HFFc6 (cell line): ENCODE data around the gene PSMD8. TPM values are rescaled to one million over a fixed set of nuclear protein-coding genes. Genes with fewer than 3 reads are reported as not detected.

Experiments used
- DNase-seq: peaks from one replicate; pipeline ENCODE4 v3.0.0-alpha.2; 2018
- H3K27ac Mint-ChIP-seq: 2 replicates; pipeline ENCODE4 v1.8.0; 2020; ENCODE audit warnings: mild to moderate bottlenecking, mixed read lengths
- H3K27me3 Mint-ChIP-seq: 2 replicates; pipeline ENCODE4 v1.8.0; 2021; ENCODE audit warnings: mild to moderate bottlenecking, moderate library complexity, mixed read lengths; ENCODE audit not compliant: insufficient read depth
- H3K36me3 Mint-ChIP-seq: 2 replicates; pipeline ENCODE4 v1.8.0; 2021; ENCODE audit warnings: low read depth, mixed read lengths
- H3K4me1 Mint-ChIP-seq: 2 replicates; pipeline ENCODE4 v1.8.0; 2020; ENCODE audit warnings: low read depth, mixed read lengths
- H3K4me3 Mint-ChIP-seq: 2 replicates; pipeline ENCODE4 v1.8.0; 2020; ENCODE audit warnings: mild to moderate bottlenecking, moderate library complexity, mixed read lengths
- H3K9me3 Mint-ChIP-seq: 2 replicates; pipeline ENCODE4 v1.8.0; 2020; ENCODE audit warnings: mild to moderate bottlenecking, mixed read lengths
- total RNA-seq, 6 experiments: library from RNA; stranded (reverse); fragmentation: NEBNext Ultra II Directional; extraction: Animal tissue kit (Norgen Biotek cat#: 25700); gene quantifications; 2 replicates in 1 of 6; 3 replicates in 5 of 6; pipeline ENCODE4 v1.2.3, GENCODE V29; 2021
- TF ChIP-seq, protein P1 (sequence below): fragments of 200-600 bp; sonication (generic); IDR thresholded peaks from 2 replicates; pipeline ENCODE4 v1.5.0; 2021; ENCODE audit warnings: antibody characterized with exemption, mild to moderate bottlenecking

Gene PSMD8
- total RNA-seq, 6 experiments from 2014 or later: 229 to 298 (median 259) TPM

DNA sequence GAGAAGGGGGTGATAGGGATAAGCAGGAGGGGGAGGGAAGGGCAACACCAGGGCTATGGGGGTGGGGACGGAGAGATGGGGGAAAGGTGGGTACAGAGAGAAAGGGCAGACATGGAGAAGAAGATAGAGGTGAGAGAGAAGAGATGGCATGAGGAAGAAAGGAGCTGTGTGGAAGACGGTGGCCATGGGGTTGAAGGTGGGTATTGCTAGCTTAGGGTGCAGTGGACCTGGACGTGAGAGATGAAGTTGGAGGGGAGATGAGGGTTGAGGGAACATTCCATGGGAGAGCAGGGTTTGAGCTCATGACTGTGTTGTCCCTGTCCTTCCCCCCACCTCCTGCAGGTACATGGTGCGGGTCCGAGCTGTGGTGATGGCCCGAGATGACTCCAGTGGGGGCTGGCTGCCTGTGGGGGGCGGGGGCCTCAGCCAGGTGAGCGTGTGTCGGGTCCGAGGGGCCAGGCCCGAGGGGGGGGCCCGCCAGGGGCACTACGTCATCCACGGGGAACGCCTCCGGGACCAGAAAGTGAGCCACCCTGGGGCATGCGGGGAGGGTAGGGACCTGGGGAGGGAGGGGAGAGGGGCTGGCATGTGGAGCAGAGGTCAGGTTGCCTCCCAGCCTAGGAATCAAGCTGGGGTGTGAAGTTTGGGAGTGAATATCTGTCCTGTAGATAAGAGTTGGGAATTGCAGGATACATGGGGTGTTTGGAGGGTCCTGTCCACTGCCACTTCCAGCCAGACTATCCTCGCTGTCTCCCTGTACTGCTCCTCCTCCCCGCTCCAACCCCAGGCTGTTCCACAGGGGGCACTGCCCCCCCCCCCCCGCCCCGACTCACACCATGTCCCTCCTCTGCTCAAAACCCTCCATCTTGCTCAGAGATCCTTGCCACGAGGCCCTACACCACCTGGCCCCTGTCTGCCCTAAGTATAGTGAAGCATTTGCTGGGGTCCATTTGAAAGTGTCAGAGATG, 15.9 kb downstream of the PSMD8 start:
- TF ChIP-seq, protein P1, sequence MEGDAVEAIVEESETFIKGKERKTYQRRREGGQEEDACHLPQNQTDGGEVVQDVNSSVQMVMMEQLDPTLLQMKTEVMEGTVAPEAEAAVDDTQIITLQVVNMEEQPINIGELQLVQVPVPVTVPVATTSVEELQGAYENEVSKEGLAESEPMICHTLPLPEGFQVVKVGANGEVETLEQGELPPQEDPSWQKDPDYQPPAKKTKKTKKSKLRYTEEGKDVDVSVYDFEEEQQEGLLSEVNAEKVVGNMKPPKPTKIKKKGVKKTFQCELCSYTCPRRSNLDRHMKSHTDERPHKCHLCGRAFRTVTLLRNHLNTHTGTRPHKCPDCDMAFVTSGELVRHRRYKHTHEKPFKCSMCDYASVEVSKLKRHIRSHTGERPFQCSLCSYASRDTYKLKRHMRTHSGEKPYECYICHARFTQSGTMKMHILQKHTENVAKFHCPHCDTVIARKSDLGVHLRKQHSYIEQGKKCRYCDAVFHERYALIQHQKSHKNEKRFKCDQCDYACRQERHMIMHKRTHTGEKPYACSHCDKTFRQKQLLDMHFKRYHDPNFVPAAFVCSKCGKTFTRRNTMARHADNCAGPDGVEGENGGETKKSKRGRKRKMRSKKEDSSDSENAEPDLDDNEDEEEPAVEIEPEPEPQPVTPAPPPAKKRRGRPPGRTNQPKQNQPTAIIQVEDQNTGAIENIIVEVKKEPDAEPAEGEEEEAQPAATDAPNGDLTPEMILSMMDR: no peak
- H3K4me3 Mint-ChIP-seq: peak overlapping the region; percentile 97
- H3K9me3 Mint-ChIP-seq: no peaks in the 10 kb centered on the region
- peaks cover 40% of the 10 kb centered on the region for H3K36me3 Mint-ChIP-seq
- H3K4me1 Mint-ChIP-seq: peaks cover 50% of the 10 kb centered on the region
- H3K27me3 Mint-ChIP-seq: peaks cover 11% of the 10 kb centered on the region
- peak overlapping the region; percentile 99 for H3K27ac Mint-ChIP-seq
- DNase-seq: no peak

DNA sequence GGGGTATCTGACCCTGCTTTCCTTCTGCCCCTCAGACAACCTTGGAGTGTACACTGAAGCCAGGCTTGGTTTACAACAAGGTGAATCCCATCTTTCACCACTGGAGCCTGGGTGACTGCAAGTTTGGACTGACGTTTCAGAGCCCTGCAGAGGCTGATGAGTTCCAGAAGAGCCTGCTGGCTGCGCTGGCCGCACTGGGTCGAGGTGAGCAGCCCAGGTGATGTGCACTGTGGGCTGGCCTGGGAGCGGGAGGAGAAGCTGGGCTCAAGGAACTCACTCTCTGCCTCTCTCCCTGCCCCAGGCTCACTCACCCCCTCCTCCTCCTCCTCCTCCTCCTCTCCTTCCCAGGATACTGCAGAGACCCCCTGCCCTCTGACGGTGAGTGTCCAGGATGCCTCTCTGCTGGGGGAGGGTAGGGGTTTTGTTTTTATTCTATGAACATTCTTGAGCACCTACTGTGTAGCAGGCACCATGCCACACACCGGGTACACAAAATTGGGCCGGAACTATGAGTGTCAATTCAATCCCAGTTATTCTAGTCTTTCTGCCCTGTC, 17.6 kb downstream of the PSMD8 start:
- Mint-ChIP-seq H3K27ac (peak overlapping the region; percentile 46; the same call in 1 of the 2 replicates), H3K36me3 (peaks cover 48% of the 10 kb centered on the region), H3K4me1 (peaks cover 50% of the 10 kb centered on the region), H3K9me3 (no peaks in the 10 kb centered on the region), H3K27me3 (peaks cover 11% of the 10 kb centered on the region), H3K4me3 (no peak overlapping the region)
- TF ChIP-seq, protein P1: no peak
- no peak for DNase-seq

DNA sequence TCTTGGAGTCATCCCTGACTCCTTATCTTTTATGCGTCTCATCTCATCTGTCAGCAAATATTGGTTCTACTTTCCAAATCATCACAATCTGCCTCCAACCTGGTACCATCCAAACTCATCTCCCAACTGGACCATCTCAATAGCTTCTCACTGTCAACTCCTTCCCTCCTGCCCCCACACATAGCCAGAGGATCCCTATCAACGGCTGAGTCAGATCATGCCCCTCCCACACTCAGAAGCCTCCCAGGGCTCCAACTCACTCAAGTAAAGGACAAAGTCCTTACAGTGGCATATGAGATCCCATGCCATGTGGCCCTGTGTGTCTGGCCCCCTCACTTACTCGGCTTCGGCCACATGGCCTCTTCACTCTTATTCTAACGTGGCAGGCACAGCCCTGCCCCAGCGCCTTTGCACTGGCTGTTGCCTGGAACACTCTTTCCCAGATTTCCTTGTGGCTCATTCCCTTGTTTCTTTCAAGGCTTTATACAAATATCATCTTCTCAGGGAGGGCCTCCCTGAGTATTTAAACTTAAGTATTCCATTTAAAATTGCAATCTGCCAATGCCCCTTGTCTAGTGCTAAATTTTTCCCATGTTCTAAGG, 18.4 kb downstream of the PSMD8 start:
- Mint-ChIP-seq H3K9me3 (no peaks in the 10 kb centered on the region), H3K27ac (peak overlapping the region; percentile 40), H3K27me3 (peaks cover 6% of the 10 kb centered on the region)

DNA sequence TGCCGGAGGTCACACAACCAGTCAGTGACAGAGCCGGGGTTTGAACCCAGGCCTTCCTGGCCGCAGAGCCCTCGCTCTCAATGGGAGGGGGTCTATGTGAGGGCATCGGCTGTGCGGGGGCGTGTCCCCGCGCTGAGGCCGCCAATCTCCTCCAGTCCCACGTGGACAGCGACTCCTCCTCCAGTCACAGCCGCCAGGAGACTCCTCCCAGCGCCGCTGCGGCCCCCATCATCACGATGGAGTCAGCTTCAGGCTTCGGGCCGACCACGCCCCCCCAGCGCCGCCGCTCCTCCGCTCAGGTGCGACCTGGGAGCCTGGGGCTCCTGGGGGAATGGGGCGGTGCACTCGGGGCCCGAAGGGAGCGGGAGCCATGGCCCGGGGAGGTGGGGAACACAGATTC, 20.1 kb downstream of the PSMD8 start:
- Mint-ChIP-seq H3K27me3 (peaks cover 2% of the 10 kb centered on the region), H3K27ac (no peak overlapping the region), H3K4me1 (peaks cover 43% of the 10 kb centered on the region), H3K4me3 (no peak overlapping the region), H3K36me3 (peaks cover 46% of the 10 kb centered on the region), H3K9me3 (no peaks in the 10 kb centered on the region)
- DNase-seq: no peak
- TF ChIP-seq, protein P1: no peak

More for the DNA sequence above, 18.4 kb downstream of the PSMD8 start:
- Mint-ChIP-seq H3K4me1 (peaks cover 43% of the 10 kb centered on the region), H3K36me3 (peaks cover 48% of the 10 kb centered on the region), H3K4me3 (0 out of 2 replicates have a peak overlapping the region, but pooled peaks have one; percentile 1)
- TF ChIP-seq, protein P1: no peak
- DNase-seq: peak; percentile 47

DNA sequence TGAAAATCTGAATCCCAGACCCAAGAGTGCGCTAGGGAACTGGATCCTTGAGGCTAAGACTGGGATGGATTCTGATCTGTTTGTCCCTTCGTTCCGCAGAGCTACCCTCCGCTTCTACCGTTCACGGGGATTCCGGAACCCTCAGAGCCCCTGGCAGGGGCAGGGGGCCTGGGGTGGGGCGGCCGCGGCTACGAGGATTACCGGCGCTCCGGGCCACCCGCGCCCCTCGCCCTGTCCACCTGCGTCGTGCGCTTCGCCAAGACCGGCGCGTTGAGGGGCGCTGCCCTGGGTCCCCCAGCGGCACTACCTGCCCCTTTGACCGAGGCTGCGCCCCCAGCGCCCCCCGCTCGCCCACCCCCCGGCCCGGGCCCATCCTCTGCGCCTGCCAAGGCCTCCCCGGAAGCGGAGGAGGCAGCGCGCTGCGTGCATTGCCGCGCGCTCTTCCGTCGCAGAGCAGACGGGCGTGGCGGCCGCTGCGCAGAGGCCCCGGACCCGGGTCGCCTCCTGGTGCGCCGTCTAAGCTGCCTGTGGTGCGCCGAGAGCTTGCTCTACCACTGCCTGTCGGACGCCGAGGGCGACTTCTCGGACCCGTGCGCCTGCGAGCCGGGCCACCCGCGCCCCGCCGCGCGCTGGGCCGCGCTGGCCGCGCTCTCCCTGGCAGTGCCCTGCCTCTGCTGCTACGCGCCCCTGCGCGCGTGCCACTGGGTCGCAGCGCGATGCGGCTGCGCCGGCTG, 21.2 kb downstream of the PSMD8 start:
- DNase-seq: no peak
- Mint-ChIP-seq H3K4me3 (no peak overlapping the region), H3K27ac (no peak overlapping the region), H3K36me3 (peaks cover 44% of the 10 kb centered on the region), H3K4me1 (peaks cover 45% of the 10 kb centered on the region), H3K27me3 (peaks cover 2% of the 10 kb centered on the region), H3K9me3 (no peaks in the 10 kb centered on the region)
- TF ChIP-seq, protein P1: no peak
